SKM-1 treated with dmso at 0.1 percent for 144 hours (cell line): ENCODE data around the gene RFTN1.

Source experiments
- DNase-seq: peaks from one replicate; lab custom pipeline; 2025; ENCODE audit not compliant: unreplicated experiment; lab: John Stamatoyannopoulos, UW

Gene RFTN1

DNA sequence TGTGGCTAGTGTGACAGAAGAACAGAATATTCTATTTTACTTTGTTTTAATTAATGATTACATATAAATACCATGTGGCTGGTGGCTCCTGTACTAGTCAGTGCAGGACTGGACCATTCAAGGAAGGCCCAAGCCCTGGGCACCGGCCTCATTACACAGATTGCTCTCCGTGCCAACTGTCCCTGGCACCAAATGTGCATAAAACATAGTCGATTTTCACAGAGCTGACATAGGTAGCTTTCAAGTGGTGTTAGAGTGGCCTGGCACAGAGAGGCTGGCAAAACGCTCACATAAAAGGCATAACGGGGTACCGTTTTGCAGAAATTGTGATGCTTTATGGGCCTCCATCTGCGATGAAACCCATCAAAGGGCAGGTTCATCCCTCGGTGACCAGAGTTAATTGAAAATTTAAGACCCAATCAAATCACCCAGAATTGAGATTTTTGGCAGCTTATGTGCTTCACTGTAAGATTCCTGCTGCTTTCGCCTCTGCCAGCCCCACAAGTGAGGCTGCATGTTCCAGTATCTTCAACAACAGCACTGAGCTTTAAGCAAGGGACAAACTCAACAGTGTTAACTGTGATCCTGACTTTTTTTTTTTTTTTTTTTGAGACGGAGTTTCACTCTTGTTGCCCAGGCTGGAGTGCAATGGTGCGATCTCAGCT is 25.9 kb downstream of the RFTN1 start:
- DNase-seq: no peak

DNA sequence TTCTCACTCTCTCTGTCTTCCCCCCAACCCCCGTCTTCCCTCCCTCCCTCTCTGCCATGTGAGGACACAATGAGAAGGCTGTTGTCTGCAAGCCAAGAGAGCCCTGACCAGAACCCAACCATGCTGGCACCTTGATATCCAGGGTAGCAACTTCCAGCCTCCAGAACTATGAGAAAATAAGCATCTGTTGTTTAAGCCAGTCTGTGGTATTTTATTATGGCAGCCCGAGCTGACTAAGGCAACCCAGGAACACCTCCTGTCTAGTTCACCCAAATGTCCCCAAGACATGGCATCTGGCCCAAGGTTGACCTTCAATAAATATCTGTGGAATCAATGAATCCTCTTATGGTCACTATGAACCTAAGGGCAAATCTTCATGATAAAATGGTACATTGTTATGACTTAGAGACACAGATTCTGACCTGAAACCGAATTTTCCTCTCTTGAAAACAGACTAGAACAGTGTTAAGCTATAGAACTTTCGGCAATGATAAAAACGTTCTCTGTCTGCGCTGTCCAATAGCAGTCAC is 26.5 kb downstream of the RFTN1 start:
- no peak for DNase-seq

DNA sequence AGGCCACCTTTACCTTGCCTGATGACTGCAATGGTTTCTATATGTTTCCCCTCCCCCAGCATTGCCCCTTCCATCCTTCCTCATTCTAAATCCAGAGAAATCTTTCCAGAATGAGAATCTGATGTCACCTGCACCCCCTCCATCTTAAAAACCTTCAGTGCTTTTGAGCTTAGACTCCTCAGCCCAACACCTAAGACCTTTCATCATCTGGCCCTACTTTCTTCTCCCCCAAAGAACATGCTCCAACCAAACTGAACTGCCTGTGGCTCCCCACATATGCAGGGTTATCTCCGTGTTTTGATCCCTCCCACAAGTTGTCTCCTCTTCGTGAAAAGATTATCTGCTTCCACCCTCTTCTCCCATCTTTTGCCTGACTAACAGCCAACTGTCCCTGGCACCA is 27.3 kb downstream of the RFTN1 start:
- no peak for DNase-seq

DNA sequence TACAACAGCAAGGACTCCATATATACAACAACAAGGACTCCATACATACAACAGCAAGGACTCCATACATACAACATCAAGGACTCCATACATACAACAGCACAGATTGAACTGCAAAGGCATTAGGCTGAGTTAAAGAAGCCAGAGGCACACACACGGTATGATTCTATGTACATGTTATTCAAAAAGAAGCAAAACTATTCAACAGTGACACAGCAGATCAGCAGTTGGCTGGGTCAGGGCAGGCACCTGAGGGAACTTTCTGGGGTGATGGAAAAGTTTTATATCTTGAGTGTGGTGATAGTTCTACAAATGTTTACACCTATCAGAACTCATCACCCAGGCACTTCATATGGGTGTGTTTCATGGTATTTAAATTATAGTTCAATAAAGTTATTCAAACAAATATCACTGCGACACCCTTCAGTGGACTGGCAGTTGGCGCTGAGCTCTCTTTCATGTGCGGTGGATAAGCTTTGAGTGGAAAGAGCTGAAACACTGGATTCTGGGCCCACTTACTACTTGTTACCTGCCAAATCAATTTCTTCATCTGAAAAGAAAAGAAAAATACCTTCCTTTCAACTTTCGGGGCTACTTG is 28.0 kb downstream of the RFTN1 start:
- no peak for DNase-seq

DNA sequence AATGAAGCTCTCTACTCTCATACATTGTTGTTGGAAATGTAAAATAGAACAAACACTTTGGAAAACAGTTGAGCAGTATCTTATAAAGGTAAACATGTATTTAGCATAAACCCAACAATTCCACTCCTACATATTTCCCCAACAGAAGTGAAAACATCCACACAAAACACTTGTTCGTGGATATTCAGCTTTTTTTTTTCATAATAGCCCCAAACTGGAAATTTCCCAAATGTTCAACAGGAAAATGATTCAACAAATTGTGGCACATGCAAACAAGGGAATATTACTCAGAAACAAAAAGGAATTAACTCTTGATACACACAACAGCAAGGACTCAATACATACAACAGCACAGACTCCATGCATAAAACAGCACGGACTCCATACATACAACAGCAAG is 28.5 kb downstream of the RFTN1 start:
- DNase-seq: no peak

DNA sequence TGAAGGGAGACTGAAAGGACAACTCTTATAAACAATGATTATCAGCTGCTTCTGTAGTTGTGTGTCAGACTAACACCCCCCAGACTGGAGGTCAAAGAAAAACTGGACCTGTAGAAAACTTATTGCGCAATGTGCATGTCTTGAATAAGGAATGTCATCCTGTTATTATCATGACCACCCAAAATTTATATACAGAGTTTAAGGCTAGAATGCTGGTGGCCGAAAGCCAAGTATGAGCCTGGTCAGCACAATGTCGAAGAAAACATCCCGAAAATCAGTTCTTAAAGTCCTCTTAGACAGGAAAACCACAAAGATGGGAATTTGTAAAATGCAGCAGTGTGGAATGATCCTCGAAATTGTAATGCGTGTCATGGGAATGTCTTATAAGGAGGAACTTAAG is 29.3 kb downstream of the RFTN1 start:
- no peak for DNase-seq

DNA sequence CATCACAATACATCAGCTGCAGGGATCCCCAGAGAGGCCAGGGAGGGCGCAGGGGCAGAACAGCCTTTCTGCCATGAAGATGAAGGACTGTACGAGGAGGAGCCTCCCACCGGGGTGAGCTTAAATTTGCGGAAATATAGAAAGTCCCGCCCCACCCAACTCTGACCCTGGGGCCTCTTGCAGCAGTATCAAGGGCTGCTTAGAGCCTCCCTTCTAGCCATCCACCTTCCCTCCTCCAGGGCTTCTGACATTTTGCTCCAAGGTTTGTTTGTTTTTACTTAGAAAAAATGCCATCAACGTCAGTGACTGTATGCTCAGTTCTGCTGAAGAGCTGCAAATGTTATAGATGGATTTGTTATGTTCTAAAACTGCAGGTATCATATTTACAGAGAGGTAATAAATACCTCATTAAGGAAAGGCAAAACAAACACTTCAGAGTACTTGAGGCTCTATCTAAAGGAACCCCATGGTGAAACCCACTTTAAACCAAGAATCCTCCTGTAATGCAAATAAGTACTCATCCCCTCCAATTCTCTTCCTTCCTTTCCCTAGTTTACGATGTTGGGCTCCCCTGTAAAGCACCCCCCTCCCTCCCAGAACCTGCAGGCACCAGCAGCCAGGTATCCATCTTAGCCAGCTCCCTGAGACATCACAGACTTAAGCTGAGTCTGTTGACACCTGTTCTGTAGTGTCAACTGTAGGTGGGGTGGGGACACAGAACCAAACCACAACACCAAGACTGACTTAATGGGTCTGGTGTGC is 30.5 kb downstream of the RFTN1 start:
- DNase-seq: no peak

DNA sequence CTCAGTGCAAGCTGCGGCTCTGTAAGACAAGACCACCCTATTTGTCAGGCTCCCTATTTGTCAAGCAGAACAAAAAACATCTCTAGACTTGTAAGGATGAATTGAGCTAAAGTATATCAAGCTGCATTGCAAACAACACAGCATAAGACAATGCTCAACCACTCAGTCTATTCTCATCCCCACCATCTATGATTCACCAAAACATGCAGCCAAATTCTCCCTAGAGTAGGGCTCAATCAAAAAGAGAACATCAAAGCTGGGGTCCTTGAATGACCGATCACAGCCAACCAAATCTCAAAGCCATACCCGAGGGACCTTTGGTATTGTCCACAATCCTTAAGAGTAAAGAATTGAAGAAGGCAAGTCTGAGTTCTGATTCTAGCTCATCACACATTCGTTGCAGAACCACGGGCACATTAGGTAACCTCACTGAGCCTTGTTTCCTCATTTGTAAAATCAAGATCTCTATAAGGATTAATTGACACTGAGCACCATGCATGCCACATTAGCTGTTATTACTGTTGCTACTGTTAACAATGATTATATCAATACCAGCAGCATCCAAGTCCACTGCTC is 31.2 kb downstream of the RFTN1 start:
- DNase-seq: no peak

DNA sequence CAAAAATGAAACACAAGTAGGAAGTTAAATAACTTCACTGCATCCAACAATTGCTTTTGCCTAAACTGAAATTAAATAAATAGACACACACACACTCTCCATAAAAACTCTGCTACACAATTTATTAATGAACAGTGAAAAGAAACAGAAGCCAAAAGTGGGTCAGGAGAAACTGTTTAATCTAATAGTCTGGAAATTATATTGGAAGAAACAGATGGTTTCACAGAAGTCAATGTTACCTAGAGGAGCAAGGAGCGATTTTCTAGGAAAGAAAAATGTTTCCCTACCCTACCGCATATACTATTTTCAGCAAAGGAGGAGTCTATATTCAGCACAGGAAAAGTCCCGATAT is 32.0 kb downstream of the RFTN1 start:
- no peak for DNase-seq

DNA sequence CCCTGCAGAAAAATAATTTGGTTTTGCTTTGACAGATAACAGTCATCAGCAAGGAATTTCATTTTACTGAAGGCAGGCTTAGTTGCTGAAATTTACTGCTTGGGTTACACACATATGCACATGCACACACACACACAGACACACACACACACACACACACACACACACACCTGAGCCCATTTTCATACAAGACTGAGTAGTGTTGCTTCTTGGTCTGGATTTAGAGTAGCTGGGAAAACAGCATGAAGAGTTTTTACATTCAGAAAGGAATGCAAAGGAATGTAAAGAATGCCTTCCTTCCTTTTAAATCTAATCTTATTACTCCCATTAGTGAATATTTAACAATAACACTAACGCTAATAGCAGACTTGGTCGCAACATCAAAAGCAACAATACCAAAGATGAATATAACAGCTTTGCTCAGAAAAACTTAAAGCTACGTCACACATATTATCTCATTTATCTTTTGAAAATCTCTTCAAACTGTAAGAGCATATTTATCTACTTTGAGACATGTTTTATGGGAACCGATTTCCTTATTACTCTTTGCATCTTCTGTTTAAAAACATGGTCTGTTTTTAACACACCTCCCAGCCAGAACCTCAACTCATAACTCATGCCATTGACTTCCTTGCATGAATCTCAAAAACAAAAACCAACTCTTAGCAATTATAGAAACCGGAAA is 32.5 kb downstream of the RFTN1 start:
- DNase-seq: no peak

DNA sequence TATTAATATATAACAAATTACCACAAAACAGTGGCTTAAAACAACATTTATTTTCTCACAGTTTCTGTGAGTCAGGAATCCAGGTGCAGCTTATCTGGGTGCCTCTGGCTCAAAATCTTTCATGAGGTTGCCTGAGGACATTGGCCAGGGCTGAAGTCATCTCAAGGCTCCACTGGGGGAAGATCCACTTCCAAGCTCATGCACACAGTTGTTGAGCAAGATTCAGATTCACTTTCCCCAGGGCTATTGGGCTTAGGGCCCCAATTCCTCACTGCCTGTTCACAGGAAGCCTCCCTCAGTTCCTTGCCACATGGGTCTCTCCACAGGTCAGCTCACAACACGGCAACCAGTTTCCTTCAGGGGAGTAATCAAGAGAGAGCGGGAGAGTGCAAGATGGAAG is 35.0 kb downstream of the RFTN1 start:
- DNase-seq: no peak

DNA sequence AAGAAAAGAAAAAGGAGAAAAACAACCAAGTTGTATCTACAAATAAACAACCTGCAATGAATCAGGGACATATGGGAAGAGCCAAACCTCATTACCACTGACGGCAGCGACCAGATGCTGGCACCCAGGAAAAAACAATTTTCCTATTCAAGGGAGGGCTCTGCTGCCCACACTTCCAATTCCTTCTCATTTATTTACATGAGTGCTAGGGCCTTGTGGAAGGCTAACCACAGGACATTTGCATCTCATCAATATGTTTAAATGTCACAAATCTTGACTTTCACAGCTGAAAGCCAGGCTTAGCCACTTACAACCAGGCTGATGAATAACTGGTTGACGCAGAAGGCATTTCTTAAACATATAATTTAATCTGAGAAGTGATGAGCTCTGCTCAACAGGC is 36.0 kb downstream of the RFTN1 start:
- no peak for DNase-seq

DNA sequence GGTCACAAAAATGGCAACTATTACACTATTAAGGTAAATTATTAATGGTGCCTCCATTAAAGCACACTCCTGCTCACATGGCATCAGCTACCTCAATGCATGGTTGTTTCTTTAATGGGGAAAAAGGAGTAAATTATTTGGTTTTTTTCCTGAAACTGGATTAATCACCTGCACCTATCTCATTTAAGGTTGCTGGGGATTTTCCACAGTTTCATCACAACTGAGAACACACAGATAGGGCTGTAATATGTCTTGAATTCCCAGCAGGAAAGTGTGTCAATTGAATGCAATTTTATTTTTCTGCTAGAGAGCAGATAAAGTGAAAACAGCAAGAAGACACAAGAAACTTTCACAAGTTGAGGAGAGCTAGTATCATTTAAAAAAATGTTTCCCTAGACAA is 36.4 kb downstream of the RFTN1 start:
- no peak for DNase-seq

DNA sequence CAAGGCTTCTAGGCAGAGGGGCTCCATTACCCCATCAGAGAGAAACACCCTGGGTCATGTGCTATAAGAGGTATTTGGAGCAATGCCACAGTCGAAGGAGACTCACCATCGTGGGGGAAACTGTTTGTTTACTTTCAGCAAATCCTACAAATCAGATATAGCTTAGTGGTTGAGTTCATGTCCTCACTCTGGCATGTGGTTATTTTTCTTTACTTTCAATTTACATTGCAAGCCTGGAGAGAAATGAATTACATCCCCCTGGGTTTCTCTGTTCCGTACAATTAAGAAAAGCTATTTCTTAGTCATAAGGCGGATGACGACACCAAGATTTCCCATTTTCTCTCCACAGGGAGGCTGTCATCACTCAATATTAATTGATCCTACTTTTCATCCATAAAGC is 36.9 kb downstream of the RFTN1 start:
- no peak for DNase-seq

DNA sequence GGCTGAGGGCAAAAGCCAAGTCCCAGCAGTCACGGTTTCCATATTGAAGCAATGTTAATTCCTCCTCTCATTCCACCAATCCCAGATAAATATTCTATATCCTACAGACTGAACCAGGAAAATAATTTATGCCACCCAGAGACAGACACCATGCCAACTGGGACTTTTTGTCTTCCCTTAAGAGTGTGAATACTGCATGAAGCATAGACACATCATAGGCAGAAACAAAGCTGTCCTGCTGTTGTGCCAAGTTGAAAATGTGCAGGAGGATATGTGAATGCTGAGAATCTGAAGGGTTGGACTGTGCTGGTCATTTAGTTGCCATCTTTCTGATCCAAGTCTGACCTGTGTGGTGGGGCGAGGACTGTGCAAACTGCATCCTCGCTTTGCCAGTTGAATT is 37.7 kb downstream of the RFTN1 start:
- no peak for DNase-seq

DNA sequence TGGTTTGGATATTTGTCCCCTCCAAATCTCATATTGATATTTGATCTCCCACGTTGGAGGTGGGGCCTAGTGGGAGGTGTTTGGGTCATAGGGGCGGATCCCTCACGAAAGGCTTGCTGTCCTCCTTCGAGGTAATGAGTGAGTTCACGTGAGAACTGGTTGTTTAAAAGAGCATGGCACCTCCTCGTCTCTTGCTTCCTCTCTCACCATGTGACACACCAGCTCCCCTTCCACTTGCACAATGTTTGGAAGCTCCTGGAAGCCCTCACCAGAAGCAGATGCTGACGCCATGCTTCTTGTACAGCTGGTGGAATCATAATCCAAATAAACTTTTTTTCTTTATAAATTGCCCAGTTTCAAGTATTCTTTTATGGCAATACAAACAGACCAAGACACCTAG is 38.6 kb downstream of the RFTN1 start:
- no peak for DNase-seq

DNA sequence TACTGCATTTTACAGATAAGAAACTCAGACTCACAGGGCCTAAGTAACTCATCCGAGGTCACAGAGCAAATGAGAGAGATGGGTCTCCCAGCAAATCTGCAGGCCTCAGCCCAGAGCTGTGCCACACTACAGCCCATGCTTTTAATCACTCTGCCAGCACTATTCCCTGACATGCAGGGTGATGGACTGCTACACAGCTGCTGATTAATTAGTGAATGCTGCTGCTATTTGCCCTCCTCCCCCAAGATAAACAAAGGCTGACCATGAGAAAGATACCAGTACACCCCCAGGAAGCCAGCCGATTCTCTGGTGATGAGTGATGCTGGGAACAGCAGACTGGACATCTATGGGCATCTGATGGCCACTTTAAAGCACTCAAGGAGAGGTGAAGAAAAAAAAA is 39.3 kb downstream of the RFTN1 start:
- DNase-seq: no peak

DNA sequence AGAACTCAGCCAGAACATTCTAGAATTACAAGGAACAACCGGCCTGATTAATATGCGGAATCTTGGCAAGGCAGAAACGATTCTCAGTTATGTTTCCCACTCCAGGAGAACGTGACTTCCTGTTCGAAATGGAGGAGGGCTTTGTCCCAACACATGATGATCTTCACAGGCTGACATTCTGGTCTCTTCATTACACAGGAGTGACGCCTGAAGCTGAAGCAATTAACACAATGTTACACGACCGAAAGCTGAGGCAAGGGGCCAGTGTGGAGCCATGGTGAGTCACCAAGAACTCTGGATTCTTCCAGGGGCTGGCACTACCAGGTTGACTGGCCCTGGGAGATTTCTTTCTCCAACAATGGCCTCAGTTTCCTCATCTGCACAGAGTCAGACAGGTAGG is 40.9 kb downstream of the RFTN1 start:
- DNase-seq: no peak

DNA sequence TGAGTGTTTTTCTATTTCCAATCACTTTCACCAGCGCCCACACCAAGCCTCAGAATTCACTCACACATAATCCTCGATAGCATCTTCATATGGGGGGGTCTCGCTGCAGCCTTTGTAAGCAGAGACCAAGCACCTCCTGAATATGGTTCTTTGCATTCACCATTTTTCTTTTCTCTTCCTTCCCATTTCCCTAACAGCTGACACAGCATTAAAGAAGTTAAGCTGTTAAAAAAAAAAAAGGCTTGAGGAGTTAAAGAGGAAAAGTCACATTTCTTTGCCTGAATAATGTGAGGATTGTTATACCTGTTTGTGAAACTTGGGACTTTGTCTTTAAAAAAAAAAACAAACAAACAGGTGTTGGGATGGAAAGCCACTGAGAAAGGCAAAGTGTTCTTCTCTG is 41.6 kb downstream of the RFTN1 start:
- DNase-seq: no peak

DNA sequence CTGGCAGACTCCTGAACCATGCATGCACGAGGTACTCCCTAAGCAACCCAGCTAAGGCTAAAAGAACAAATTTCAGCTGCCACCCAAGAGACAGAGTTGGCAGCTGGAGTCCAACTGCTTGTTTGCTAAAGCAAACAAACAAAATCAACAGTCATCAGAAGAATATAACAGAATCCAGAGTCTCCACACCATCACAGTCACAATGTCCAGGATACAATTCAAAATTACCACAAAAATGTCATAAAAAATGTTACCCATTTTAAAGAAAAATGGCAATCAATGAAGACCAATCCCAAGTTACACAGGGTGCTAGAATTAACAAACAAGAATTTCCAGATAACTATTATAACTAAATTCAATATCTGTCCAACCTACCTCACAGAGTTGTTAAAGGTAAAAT is 42.9 kb downstream of the RFTN1 start:
- DNase-seq: no peak

DNA sequence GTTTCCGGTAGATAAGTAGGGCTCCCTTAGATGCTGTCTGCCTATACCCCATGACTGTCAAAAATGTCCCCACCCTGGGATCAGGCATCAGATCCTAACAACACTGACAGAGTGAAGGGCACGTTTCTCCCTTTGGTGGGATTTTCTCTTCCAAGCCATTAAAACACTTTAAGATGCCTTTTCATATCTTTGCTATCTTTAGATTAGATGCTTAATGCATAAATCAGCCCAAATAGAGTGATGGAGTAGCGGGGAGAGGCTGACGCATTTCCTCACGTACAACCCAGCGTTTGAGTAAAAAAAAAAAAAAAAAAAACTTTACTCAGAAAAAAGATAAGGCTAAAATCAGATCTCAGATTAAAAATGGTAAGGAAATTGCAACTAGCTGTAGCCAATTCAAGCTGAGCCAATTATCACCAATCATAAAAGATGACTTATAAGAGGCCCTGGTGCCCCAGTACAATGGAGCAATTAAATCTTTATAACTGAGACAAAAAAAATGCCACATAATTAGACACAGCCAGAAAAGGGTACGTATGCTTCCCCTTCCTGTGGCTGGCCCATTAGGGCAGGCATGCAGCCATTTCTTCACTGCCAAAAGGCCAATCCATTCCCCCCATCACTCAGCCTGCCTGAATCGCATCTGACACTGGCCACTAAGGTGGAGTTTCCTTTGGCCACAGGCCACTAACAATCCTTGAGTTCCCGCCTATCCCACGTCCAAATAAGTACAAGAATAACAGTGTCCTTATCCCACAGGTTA is 45.0 kb downstream of the RFTN1 start:
- DNase-seq: no peak
